HCT116 (cell line): ENCODE data around the gene PSKH1. TPM values are rescaled to one million over a fixed set of nuclear protein-coding genes. Genes with fewer than 3 reads are reported as not detected.
A peak's percentile ranks its signal among the peaks of the same experiment; 100 is the strongest.

ENCODE experiments used
- ATAC-seq: fragments of 200-7000 bp; cut with Tn5 transposase; 2 replicates; pipeline ENCODE4 v1.9.1; 2020; ENCODE audit warnings: mild to moderate bottlenecking, moderate library complexity
- Bru-seq: library from RNA; stranded (reverse); fragments of 400-500 nt; gene quantifications from one replicate; lab custom pipeline; 2021; lab: Mats Ljungman, UMichigan
- BruChase-seq, 2 experiments: library from RNA; stranded (reverse); fragments of 400-500 nt; gene quantifications; one replicate each; lab custom pipeline; 2021; lab: Mats Ljungman, UMichigan
- BruUV-seq: library from RNA; stranded (reverse); fragments of 400-500 nt; replicated peaks from 2 replicates; lab custom pipeline; 2021; lab: Mats Ljungman, UMichigan
- CTCF ChIA-PET: fragments of 300-600 bp; sonication (Branson Sonifier 250); formaldehyde crosslinking; loops from one replicate; lab custom pipeline; 2021; ENCODE audit warnings: antibody characterized with exemption; lab: Charles Lee
- POLR2A ChIA-PET: fragments of 300-600, 350-600 bp; sonication (Branson Sonifier 250); formaldehyde crosslinking; loops from one replicate; lab custom pipeline; 2021; ENCODE audit warnings: antibody characterized with exemption; lab: Charles Lee
- RAD21 ChIA-PET, 2 experiments: fragments of 300-600 bp; sonication (Branson Sonifier 250); formaldehyde crosslinking; loops; one replicate each; lab custom pipeline; 2023; ENCODE audit warnings: low total read pairs in 2 of 2; ENCODE audit not compliant: uncharacterized antibody in 2 of 2, unreplicated experiment in 2 of 2, low non-redundant PET in 1 of 2; lab: Charles Lee
- DNase-seq: peaks from one replicate; pipeline ENCODE4 v3.0.0-alpha.2; 2010; ENCODE audit warnings: low read depth, low spot score
- H2AFZ ChIP-seq: fragments of 200-600 bp; shearing (Covaris generic), sonication (generic); 2 replicates; pipeline ENCODE4 v1.6.1; 2017; ENCODE audit warnings: low read depth, mixed run types, mixed read lengths, antibody characterized with exemption, low read length; ENCODE audit not compliant: poor library complexity, severe bottlenecking
- H3K27ac ChIP-seq: 2 replicates; pipeline ENCODE4 v1.5.1; 2012; ENCODE audit warnings: low read depth, low read length
- H3K27me3 ChIP-seq: fragments of 200-600 bp; sonication (generic); 2 replicates; pipeline ENCODE4 v1.6.1; 2016; ENCODE audit warnings: mixed run types, low read length, mixed read lengths; ENCODE audit not compliant: insufficient read depth
- H3K36me3 ChIP-seq, 2 experiments: fragments of 200-500 bp in 1 of 2; fragments of 200-600 bp in 1 of 2; sonication (Bioruptor generic) in 1 of 2; sonication (generic) in 1 of 2; 2 replicates each; pipeline versions ENCODE4 v1.5.1 to v1.6.1; 2014 to 2016; ENCODE audit warnings: low read length in 2 of 2, inconsistent platforms in 1 of 2, mixed read lengths in 1 of 2, mixed run types in 1 of 2; ENCODE audit not compliant: insufficient read depth in 2 of 2, control insufficient read depth in 1 of 2
- H3K4me1 ChIP-seq, 2 experiments: fragments of 200-600 bp in 1 of 2; sonication (generic) in 1 of 2; 2 replicates each; pipeline versions ENCODE4 v1.5.1 to v1.6.1; 2012 to 2017; ENCODE audit warnings: low read length in 2 of 2, inconsistent platforms in 1 of 2, mild to moderate bottlenecking in 1 of 2, mixed read lengths in 1 of 2, mixed run types in 1 of 2, moderate library complexity in 1 of 2; ENCODE audit not compliant: insufficient read depth in 2 of 2, control insufficient read depth in 1 of 2
- H3K4me2 ChIP-seq: fragments of 200-600 bp; sonication (generic); 2 replicates; pipeline ENCODE4 v1.6.1; 2017; ENCODE audit warnings: mixed run types, low read length, mixed read lengths
- H3K4me3 ChIP-seq, 2 experiments: fragments of 200-600 bp in 1 of 2; sonication (generic) in 1 of 2; replicated peaks in 1 of 2; 2 replicates each; pipeline ENCODE4 v1.5.1; 2011 to 2016; ENCODE audit warnings: low read length in 2 of 2, control low read depth in 1 of 2, low read depth in 1 of 2, mild to moderate bottlenecking in 1 of 2, mixed read lengths in 1 of 2, mixed run types in 1 of 2
- H3K79me2 ChIP-seq: fragments of 200-600 bp; sonication (generic); 2 replicates; pipeline ENCODE4 v1.6.1; 2017; ENCODE audit warnings: mild to moderate bottlenecking, mixed run types, low read length, moderate library complexity, mixed read lengths; ENCODE audit not compliant: insufficient read depth
- H3K9ac ChIP-seq: fragments of 200-600 bp; sonication (generic); 2 replicates; pipeline ENCODE4 v1.6.1; 2016; ENCODE audit warnings: low read length, mixed read lengths
- H3K9me2 ChIP-seq: fragments of 200-600 bp; sonication (generic), shearing (Covaris generic); 2 replicates; pipeline ENCODE4 v1.6.1; 2017; ENCODE audit warnings: mixed run types, mild to moderate bottlenecking, moderate library complexity; ENCODE audit not compliant: insufficient read depth
- H3K9me3 ChIP-seq, 2 experiments: fragments of 200-500 bp in 1 of 2; fragments of 200-600 bp in 1 of 2; sonication (Bioruptor generic) in 1 of 2; sonication (generic) in 1 of 2; 2 replicates each; pipeline ENCODE4 v1.6.1; 2014 to 2017; ENCODE audit warnings: low read length in 2 of 2, mixed read lengths in 2 of 2, inconsistent platforms in 1 of 2, low read depth in 1 of 2, mild to moderate bottlenecking in 1 of 2, mixed run types in 1 of 2, moderate library complexity in 1 of 2; ENCODE audit not compliant: control insufficient read depth in 1 of 2, insufficient read depth in 1 of 2
- H4K20me1 ChIP-seq: fragments of 200-600 bp; sonication (generic), shearing (Covaris generic); 2 replicates; pipeline ENCODE4 v1.6.1; 2017; ENCODE audit warnings: mixed run types, mild to moderate bottlenecking, moderate library complexity; ENCODE audit not compliant: insufficient read depth
- CBX3 ChIP-seq: IDR thresholded peaks from 2 replicates; pipeline ENCODE4 v1.6.1; 2012; ENCODE audit warnings: low read depth
- CEBPB ChIP-seq: IDR thresholded peaks from 2 replicates; pipeline ENCODE4 v1.6.1; 2012; ENCODE audit warnings: low read depth
- CTCF ChIP-seq, 3 experiments: fragments of 200-600 bp in 1 of 3; sonication (generic) in 1 of 3; IDR thresholded peaks in 2 of 3; conservative IDR thresholded peaks in 1 of 3; 2 replicates each; pipeline ENCODE4 v1.5.1; 2012 to 2017; ENCODE audit warnings: low read depth in 2 of 3, low read length in 2 of 3, antibody characterized with exemption in 1 of 3, borderline replicate concordance in 1 of 3, control low read depth in 1 of 3, mild to moderate bottlenecking in 1 of 3, mixed read lengths in 1 of 3, mixed run types in 1 of 3, moderate library complexity in 1 of 3; ENCODE audit not compliant: insufficient read depth in 1 of 3
- EGR1 ChIP-seq: IDR thresholded peaks from 2 replicates; pipeline ENCODE4 v1.6.1; 2012; ENCODE audit warnings: low read depth
- EZH2phosphoT487 ChIP-seq: fragments of 200-600 bp; IDR thresholded peaks from 2 replicates; pipeline ENCODE4 v1.6.1; 2018; ENCODE audit warnings: antibody characterized with exemption, borderline replicate concordance
- FOSL1 ChIP-seq: IDR thresholded peaks from 2 replicates; pipeline ENCODE4 v1.6.1; 2012; ENCODE audit warnings: low read depth
- JUND ChIP-seq: IDR thresholded peaks from 2 replicates; pipeline ENCODE4 v1.6.1; 2012
- MAX ChIP-seq: IDR thresholded peaks from 2 replicates; pipeline ENCODE4 v1.6.1; 2012
- POLR2A ChIP-seq: IDR thresholded peaks from 2 replicates; pipeline ENCODE4 v1.7.0; 2011; ENCODE audit warnings: borderline replicate concordance; ENCODE audit not compliant: insufficient read depth, insufficient read length; ENCODE audit errors: extremely low read depth
- POLR2AphosphoS5 ChIP-seq: IDR thresholded peaks from 2 replicates; pipeline ENCODE4 v1.6.1; 2011; ENCODE audit warnings: mild to moderate bottlenecking, low read depth, low read length, moderate library complexity
- RAD21 ChIP-seq: IDR thresholded peaks from 2 replicates; pipeline ENCODE4 v1.6.1; 2012; ENCODE audit warnings: low read depth, mild to moderate bottlenecking
- SIN3A ChIP-seq: IDR thresholded peaks from 2 replicates; pipeline ENCODE4 v1.6.1; 2012; ENCODE audit warnings: low read depth
- SP1 ChIP-seq: IDR thresholded peaks from 2 replicates; pipeline ENCODE4 v1.6.1; 2012; ENCODE audit warnings: low read depth
- SRF ChIP-seq: IDR thresholded peaks from 2 replicates; pipeline ENCODE4 v1.6.1; 2012; ENCODE audit warnings: low read depth
- YY1 ChIP-seq: IDR thresholded peaks from 2 replicates; pipeline ENCODE4 v1.6.1; 2011; ENCODE audit warnings: low read length, low read depth, moderate library complexity, mild to moderate bottlenecking; ENCODE audit not compliant: insufficient replicate concordance; ENCODE audit errors: extremely low read depth
- ZBTB33 ChIP-seq: IDR thresholded peaks from 2 replicates; pipeline ENCODE4 v1.6.1; 2011; ENCODE audit warnings: mild to moderate bottlenecking, low read length, moderate library complexity; ENCODE audit not compliant: insufficient replicate concordance; ENCODE audit errors: extremely low read depth
- ZFX ChIP-seq: fragments of 450-650 bp; IDR thresholded peaks from 2 replicates; pipeline ENCODE4 v1.6.1; 2017
- intact Hi-C: fragments of 100-400 bp; cut with micrococcal nuclease; formaldehyde crosslinking; loops from 2 replicates; pipeline ENCODE4 v1.10.0; 2022
- long read RNA-seq: library from polyadenylated mRNA; unstranded; transcript quantifications from one replicate; pipeline ENCODE4 v2.0.0, GENCODE V29; 2021; ENCODE audit not compliant: unreplicated experiment
- polyA plus RNA-seq: library from polyadenylated mRNA; unstranded; fragments of >200 nt; gene quantifications from 2 replicates; pipeline ENCODE4 v1.2.1, GENCODE V29; 2012; ENCODE audit warnings: missing spikeins
- total RNA-seq: library from RNA; stranded (reverse); gene quantifications from one replicate; pipeline ENCODE4 v1.2.1, GENCODE V29; 2021; ENCODE audit not compliant: unreplicated experiment

Gene PSKH1
- total RNA-seq (16.2 TPM), Bru-seq, nascent RNA (percentile 66 among the genes with signal in this experiment), BruChase-seq, experiment 1, labeled RNA remaining after a 6-hour chase (percentile 63 among the genes with signal in this experiment), BruChase-seq, experiment 2, labeled RNA remaining after a 2-hour chase (percentile 66 among the genes with signal in this experiment)
- polyA plus RNA-seq = 23.5 and 23.6 TPM in 2 replicates
- long read RNA-seq, partial matches to known transcripts = 0 of 8 reads
- long read RNA-seq, other reads (novel, unspliced or antisense) = 6 of 8 reads

GRCh38 chr16:67892899-67893742 lies at the start of gene PSKH1:
PSKH1 (plus strand) TSS chr16:67893254; CDS start chr16:67908750, 15,496 bp downstream.
- ChIA-PET RAD21 (no interaction called here), POLR2A (no interaction called here), CTCF (interaction anchor here (0.6 to 1.1 kb wide), 2 partner anchors 10 to 366 kb away, joined by 3 to 4 read pairs; no protein-coding TSS in a partner anchor)
- Histone ChIP-seq H3K4me3 (peak within 1 kb of the TSS; percentile 91 to 98), H3K9ac (peak within 1 kb of the TSS; percentile 97), H3K4me2 (peak within 1 kb of the TSS; percentile 76)
- TF ChIP-seq ZFX (peak; percentile 99), CTCF (IDR thresholded peaks at IDR 0.05 in 2 of 3, conservative IDR thresholded peaks at IDR 0.05 in 1 of 3; ENCODE audit: borderline replicate concordance in 1 of 3, insufficient read depth in 1 of 3, low read depth in 2 of 3, low read length in 2 of 3) (no peak), MAX (no peak), FOSL1 (no peak), RAD21 (no peak), EZH2phosphoT487 (no peak), EGR1 (peak; percentile 57), SRF (peak; percentile 88), CEBPB (no peak), SP1 (peak; percentile 71), POLR2AphosphoS5 (no peak; the same call in none of the 2 replicates), CBX3 (no peak), SIN3A (0 out of 2 replicates have a peak, but pooled peaks have one; percentile 29), POLR2A (peak; percentile 53), JUND (no peak), YY1 (peak; percentile 91), ZBTB33 (no peak)
- TF ChIP-seq, all 23 proteins: peak for 7
- DNase-seq (peak; percentile 88), ATAC-seq (peak; percentile 99)
- H3K79me2 ChIP-seq = peaks cover 43% of the 10 kb centered on the region
- H3K4me1 ChIP-seq = peaks cover 13% of the 10 kb centered on the region in 2 experiments
- intact Hi-C loops = no loop called here
- no peaks in the 10 kb centered on the region for H3K27me3 ChIP-seq
- no peaks in the 10 kb centered on the region for H4K20me1 ChIP-seq
- BruUV-seq = no TSS peak
- no peaks in the 10 kb centered on the region for H3K36me3 ChIP-seq
- no peaks in the 10 kb centered on the region for H3K9me3 ChIP-seq
- H3K27ac ChIP-seq = peak within 1 kb of the TSS; percentile 78
- H2AFZ ChIP-seq = peak within 1 kb of the TSS; percentile 1
- no peaks in the 10 kb centered on the region for H3K9me2 ChIP-seq
